GM19324 (cell line): ENCODE results near the gene BCAS3.

Experiments
- ATAC-seq: cut with Tn5 transposase; IDR thresholded peaks from one replicate; pipeline ENCODE4 v1.9.1; 2021; ENCODE audit warnings: mild to moderate bottlenecking, moderate library complexity; ENCODE audit not compliant: unreplicated experiment, low FRiP score

Gene BCAS3

GRCh38 chr17:61209106-61209439 lies 531.4 kb downstream of the BCAS3 start:
- no peak for ATAC-seq

GRCh38 chr17:61209525-61209924 lies 531.9 kb downstream of the BCAS3 start:
- no peak for ATAC-seq

- no peak for ATAC-seq
Observed at GRCh38 chr17:61211236-61211635, 533.6 kb downstream of the BCAS3 start.

GRCh38 chr17:61212655-61213054 lies 535.0 kb downstream of the BCAS3 start:
- no peak for ATAC-seq

GRCh38 chr17:61214753-61215152 lies 537.1 kb downstream of the BCAS3 start:
- no peak for ATAC-seq

- ATAC-seq = no peak
Observed at GRCh38 chr17:61216066-61216465, 538.4 kb downstream of the BCAS3 start.

- ATAC-seq = no peak
Observed at GRCh38 chr17:61217878-61218437, 540.3 kb downstream of the BCAS3 start.

GRCh38 chr17:61218438-61218837 lies 540.8 kb downstream of the BCAS3 start:
- no peak for ATAC-seq

GRCh38 chr17:61219460-61219859 lies 541.8 kb downstream of the BCAS3 start:
- ATAC-seq = no peak

- no peak for ATAC-seq
Observed at GRCh38 chr17:61221181-61221580, 543.5 kb downstream of the BCAS3 start.

- ATAC-seq = no peak
Observed at GRCh38 chr17:61221597-61222471, 544.2 kb downstream of the BCAS3 start.

GRCh38 chr17:61223725-61224124 lies 546.1 kb downstream of the BCAS3 start:
- no peak for ATAC-seq

GRCh38 chr17:61225178-61225882 lies 547.7 kb downstream of the BCAS3 start:
- no peak for ATAC-seq

- no peak for ATAC-seq
Observed at GRCh38 chr17:61227866-61228265, 550.2 kb downstream of the BCAS3 start.

GRCh38 chr17:61230461-61230860 lies 552.8 kb downstream of the BCAS3 start:
- no peak for ATAC-seq

- no peak for ATAC-seq
Observed at GRCh38 chr17:61230972-61231820, 553.5 kb downstream of the BCAS3 start.

GRCh38 chr17:61232871-61233270 lies 555.2 kb downstream of the BCAS3 start:
- no peak for ATAC-seq

GRCh38 chr17:61233991-61234750 lies 556.5 kb downstream of the BCAS3 start:
- no peak for ATAC-seq

GRCh38 chr17:61235001-61235826 lies 557.6 kb downstream of the BCAS3 start:
- ATAC-seq = no peak
